ENCODE results near the gene GEMIN7.

DNA sequence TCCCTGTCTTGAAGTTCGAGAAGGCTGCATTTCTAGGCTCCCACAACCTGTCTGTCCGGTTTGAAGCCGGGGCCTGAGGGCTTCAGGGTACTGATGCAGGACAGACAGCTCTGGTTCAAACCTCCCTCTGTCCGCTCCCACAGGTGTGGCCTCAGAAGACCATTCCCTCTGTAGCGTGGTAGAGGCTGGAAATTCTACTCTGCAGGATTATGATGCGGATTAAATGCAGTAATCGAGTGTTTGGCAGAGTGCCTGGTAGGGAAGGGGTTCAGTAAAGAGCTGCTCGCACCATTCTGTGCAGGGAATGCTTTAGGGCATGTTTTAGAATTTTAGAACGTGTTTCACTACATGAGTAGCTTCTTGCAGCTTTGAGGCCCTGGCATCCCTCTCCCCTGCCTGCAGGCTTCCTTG, 44.4 kb downstream of the GEMIN7 start:
- no peak for TF ChIP-seq EZH2 (IDR thresholded peaks at IDR 0.05)
- TF ChIP-seq, protein P1, sequence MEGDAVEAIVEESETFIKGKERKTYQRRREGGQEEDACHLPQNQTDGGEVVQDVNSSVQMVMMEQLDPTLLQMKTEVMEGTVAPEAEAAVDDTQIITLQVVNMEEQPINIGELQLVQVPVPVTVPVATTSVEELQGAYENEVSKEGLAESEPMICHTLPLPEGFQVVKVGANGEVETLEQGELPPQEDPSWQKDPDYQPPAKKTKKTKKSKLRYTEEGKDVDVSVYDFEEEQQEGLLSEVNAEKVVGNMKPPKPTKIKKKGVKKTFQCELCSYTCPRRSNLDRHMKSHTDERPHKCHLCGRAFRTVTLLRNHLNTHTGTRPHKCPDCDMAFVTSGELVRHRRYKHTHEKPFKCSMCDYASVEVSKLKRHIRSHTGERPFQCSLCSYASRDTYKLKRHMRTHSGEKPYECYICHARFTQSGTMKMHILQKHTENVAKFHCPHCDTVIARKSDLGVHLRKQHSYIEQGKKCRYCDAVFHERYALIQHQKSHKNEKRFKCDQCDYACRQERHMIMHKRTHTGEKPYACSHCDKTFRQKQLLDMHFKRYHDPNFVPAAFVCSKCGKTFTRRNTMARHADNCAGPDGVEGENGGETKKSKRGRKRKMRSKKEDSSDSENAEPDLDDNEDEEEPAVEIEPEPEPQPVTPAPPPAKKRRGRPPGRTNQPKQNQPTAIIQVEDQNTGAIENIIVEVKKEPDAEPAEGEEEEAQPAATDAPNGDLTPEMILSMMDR (IDR thresholded peaks at IDR 0.05), result no peak
- no peak for TF ChIP-seq EZH2phosphoT487 (IDR thresholded peaks at IDR 0.05)

All from neural progenitor cell (in vitro differentiated cells).